ENCODE measurements around the gene FAM3A. TPM values are rescaled to one million over a fixed set of nuclear protein-coding genes. Genes with fewer than 3 reads are reported as not detected.
"Not testable (repeated sequence)": the region's sequence is repeated elsewhere in the genome, so short reads cannot be mapped to it uniquely, and the experiment has no call there.

Gene FAM3A
- total RNA-seq, 8 experiments from 2014 or later: 18.2 to 36.6 (median 22.6) TPM

- peaks cover 0 to 11% of the 10 kb centered on the region in 2 donors for H3K4me1 ChIP-seq (replicated peaks in 1 of 2)
- in situ Hi-C loops (cut with MboI; ENCODE audit: low pct_unique_long_range_greater_than_20kb in 2 of 9, low sequenced_read_pairs in 9 of 9, unreplicated experiment in 9 of 9): no loop called here
- H3K4me3 ChIP-seq: no peak overlapping the region
- no peak overlapping the region for H3K27ac ChIP-seq
- 60 to 75% (median 69%) methylated on average over 1 to 13 of the region's 20 CpGs; no CpG with 5 or more reads in 7 of the 10 experiments for WGBS, 10 experiments
- ATAC-seq (replicated peaks in 6 of 8): no peak
These were observed 26.8 kb upstream of the FAM3A start for GRCh38 chrX:154542723-154543424.

- WGBS, 10 experiments: 36% methylated on average over 7 of the region's 12 CpGs; no CpG with 5 or more reads in 9 of the 10 experiments
- Histone ChIP-seq H3K4me3 (no peak overlapping the region), H3K27ac (no peak overlapping the region), H3K4me1 (replicated peaks in 1 of 2) (peaks cover 0 to 11% of the 10 kb centered on the region in 2 donors)
- ATAC-seq (replicated peaks in 6 of 8): peak in 6 of 8 experiments; percentile 5 to 61 (median 32)
- in situ Hi-C loops (cut with MboI; ENCODE audit: low pct_unique_long_range_greater_than_20kb in 2 of 9, low sequenced_read_pairs in 9 of 9, unreplicated experiment in 9 of 9): no loop called here
These were observed 26.1 kb upstream of the FAM3A start for GRCh38 chrX:154541896-154542722.

- in situ Hi-C loops (cut with MboI; ENCODE audit: low pct_unique_long_range_greater_than_20kb in 2 of 9, low sequenced_read_pairs in 9 of 9, unreplicated experiment in 9 of 9): no loop called here
- no peak for ATAC-seq (replicated peaks in 6 of 8)
- Histone ChIP-seq H3K27ac (no peak overlapping the region), H3K4me3 (no peak overlapping the region), H3K4me1 (replicated peaks in 1 of 2) (peaks cover 0 to 11% of the 10 kb centered on the region in 2 donors)
- 40% methylated on average over 2 of the region's 5 CpGs; no CpG with 5 or more reads in 9 of the 10 experiments for WGBS, 10 experiments
These were observed 25.5 kb upstream of the FAM3A start for GRCh38 chrX:154541589-154541895.

- peak in 2 of 8 experiments; percentile 33 to 39 for ATAC-seq (replicated peaks in 6 of 8)
- H3K27ac ChIP-seq: no peak overlapping the region
- H3K4me3 ChIP-seq: no peak overlapping the region
- peaks cover 0 to 10% of the 10 kb centered on the region in 2 donors for H3K4me1 ChIP-seq (replicated peaks in 1 of 2)
- in situ Hi-C loops (cut with MboI; ENCODE audit: low pct_unique_long_range_greater_than_20kb in 2 of 9, low sequenced_read_pairs in 9 of 9, unreplicated experiment in 9 of 9): no loop called here
- 60 to 88% (median 80%) methylated on average over 1 to 6 of the region's 19 CpGs; no CpG with 5 or more reads in 7 of the 10 experiments for WGBS, 10 experiments
These were observed 25.0 kb upstream of the FAM3A start for GRCh38 chrX:154540897-154541535.

GRCh38 chrX:154540365-154540764, 24.3 kb upstream of the FAM3A start:
- H3K4me3 ChIP-seq; H3K27ac ChIP-seq; H3K4me1 ChIP-seq (replicated peaks in 1 of 2); ATAC-seq (replicated peaks in 6 of 8); in situ Hi-C loops (cut with MboI; ENCODE audit: low pct_unique_long_range_greater_than_20kb in 2 of 9, low sequenced_read_pairs in 9 of 9, unreplicated experiment in 9 of 9): not testable (repeated sequence)
- WGBS, 10 experiments: 49% methylated on average over 7 of the region's 7 CpGs; no CpG with 5 or more reads in 9 of the 10 experiments

GRCh38 chrX:154539077-154539476, 23.0 kb upstream of the FAM3A start:
- H3K4me1 ChIP-seq (replicated peaks in 1 of 2): peaks cover 0 to 9% of the 10 kb centered on the region in 2 donors
- peak overlapping the region in 1 of 2 donors; percentile 49 for H3K27ac ChIP-seq
- WGBS, 10 experiments: 67% methylated on average over 6 of the region's 8 CpGs; no CpG with 5 or more reads in 9 of the 10 experiments
- ATAC-seq (replicated peaks in 6 of 8): peak in 4 of 8 experiments; percentile 16 to 25 (median 22)
- in situ Hi-C loops (cut with MboI; ENCODE audit: low pct_unique_long_range_greater_than_20kb in 2 of 9, low sequenced_read_pairs in 9 of 9, unreplicated experiment in 9 of 9): no loop called here
- no peak overlapping the region for H3K4me3 ChIP-seq

- Histone ChIP-seq H3K4me1 (replicated peaks in 1 of 2) (peaks cover 0 to 9% of the 10 kb centered on the region in 2 donors), H3K27ac (no peak overlapping the region), H3K4me3 (no peak overlapping the region)
- ATAC-seq (replicated peaks in 6 of 8): no peak
- in situ Hi-C loops (cut with MboI; ENCODE audit: low pct_unique_long_range_greater_than_20kb in 2 of 9, low sequenced_read_pairs in 9 of 9, unreplicated experiment in 9 of 9): no loop called here
- 40% methylated on average over 1 of the region's 9 CpGs; no CpG with 5 or more reads in 9 of the 10 experiments for WGBS, 10 experiments
These were observed 19.9 kb upstream of the FAM3A start for GRCh38 chrX:154535892-154536291.

- Histone ChIP-seq H3K27ac (no peak overlapping the region), H3K4me1 (replicated peaks in 1 of 2) (peaks cover 0 to 9% of the 10 kb centered on the region in 2 donors), H3K4me3 (peak overlapping the region in 1 of 5 donors; percentile 15)
- in situ Hi-C loops (cut with MboI; ENCODE audit: low pct_unique_long_range_greater_than_20kb in 2 of 9, low sequenced_read_pairs in 9 of 9, unreplicated experiment in 9 of 9): no loop called here
- WGBS, 10 experiments: 0 to 20% (median 14%) methylated on average over 1 to 7 of the region's 34 CpGs; no CpG with 5 or more reads in 7 of the 10 experiments
- peak; percentile 90 to 98 (median 93) for ATAC-seq (replicated peaks in 6 of 8)
These were observed 18.7 kb upstream of the FAM3A start for GRCh38 chrX:154534526-154535322.

GRCh38 chrX:154532690-154533089, 16.7 kb upstream of the FAM3A start:
- Histone ChIP-seq H3K4me1 (replicated peaks in 1 of 2) (peaks cover under 1 to 2% of the 10 kb centered on the region in 2 donors), H3K4me3 (no peak overlapping the region), H3K27ac (no peak overlapping the region)
- in situ Hi-C loops (cut with MboI; ENCODE audit: low pct_unique_long_range_greater_than_20kb in 2 of 9, low sequenced_read_pairs in 9 of 9, unreplicated experiment in 9 of 9): no loop called here
- no peak for ATAC-seq (replicated peaks in 6 of 8)
- 83 to 97% methylated on average over 6 to 8 of the region's 23 CpGs; no CpG with 5 or more reads in 8 of the 10 experiments for WGBS, 10 experiments

- Histone ChIP-seq H3K27ac (no peak overlapping the region), H3K4me1 (replicated peaks in 1 of 2) (peaks cover 9 to 11% of the 10 kb centered on the region in 2 donors), H3K4me3 (no peak overlapping the region)
- no peak for ATAC-seq (replicated peaks in 6 of 8)
- in situ Hi-C loops (cut with MboI; ENCODE audit: low pct_unique_long_range_greater_than_20kb in 2 of 9, low sequenced_read_pairs in 9 of 9, unreplicated experiment in 9 of 9): no loop called here
- no CpG with 5 or more reads among the region's 16 CpGs for WGBS, 10 experiments
These were observed 15.6 kb upstream of the FAM3A start for GRCh38 chrX:154531626-154532025.

GRCh38 chrX:154530286-154530685, 14.3 kb upstream of the FAM3A start:
- Histone ChIP-seq H3K27ac (no peak overlapping the region), H3K4me1 (replicated peaks in 1 of 2) (peaks cover 11% of the 10 kb centered on the region in 2 donors), H3K4me3 (no peak overlapping the region)
- WGBS, 10 experiments: 40% methylated on average over 1 of the region's 11 CpGs; no CpG with 5 or more reads in 9 of the 10 experiments
- ATAC-seq (replicated peaks in 6 of 8): no peak
- in situ Hi-C loops (cut with MboI; ENCODE audit: low pct_unique_long_range_greater_than_20kb in 2 of 9, low sequenced_read_pairs in 9 of 9, unreplicated experiment in 9 of 9): no loop called here

GRCh38 chrX:154529206-154529612, 13.2 kb upstream of the FAM3A start:
- H3K4me3 ChIP-seq: no peak overlapping the region
- in situ Hi-C loops (cut with MboI; ENCODE audit: low pct_unique_long_range_greater_than_20kb in 2 of 9, low sequenced_read_pairs in 9 of 9, unreplicated experiment in 9 of 9): no loop called here
- peaks cover 9 to 11% of the 10 kb centered on the region in 2 donors for H3K4me1 ChIP-seq (replicated peaks in 1 of 2)
- 20 to 100% (median 67%) methylated on average over 1 to 4 of the region's 6 CpGs; no CpG with 5 or more reads in 6 of the 10 experiments for WGBS, 10 experiments
- ATAC-seq (replicated peaks in 6 of 8): peak in 2 of 8 experiments; percentile 5 to 6
- no peak overlapping the region for H3K27ac ChIP-seq
